Activated T-cell treated with anti-CD3 and anti-CD28 coated beads for 1 hour (primary cell): ENCODE measurements around the gene GTF2F2.

Source experiments
- DNase-seq: peaks from one replicate; pipeline ENCODE4 v3.0.0-alpha.2; 2020; ENCODE audit warnings: low read depth

The GTF2F2 gene

DNA sequence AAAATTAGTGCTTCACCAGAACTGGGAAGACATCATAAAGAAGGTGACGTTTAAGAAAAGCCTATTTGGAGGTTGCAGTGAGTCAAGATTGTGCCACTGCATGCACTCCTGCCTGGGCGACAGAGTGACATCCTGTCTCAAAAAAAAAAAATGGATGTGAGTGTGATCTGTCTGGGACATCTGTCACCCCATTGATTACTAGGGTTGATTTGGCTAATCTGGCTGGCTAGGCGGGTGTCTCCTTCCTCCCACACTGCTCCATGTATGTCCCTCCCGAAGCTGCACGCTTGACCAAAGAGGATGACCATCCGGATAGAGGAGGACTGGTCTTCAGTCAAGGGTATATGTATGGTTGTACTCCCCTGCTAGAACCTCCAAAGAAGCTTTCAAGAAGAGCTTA, 2.6 kb downstream of the GTF2F2 start:
- DNase-seq: no peak

DNA sequence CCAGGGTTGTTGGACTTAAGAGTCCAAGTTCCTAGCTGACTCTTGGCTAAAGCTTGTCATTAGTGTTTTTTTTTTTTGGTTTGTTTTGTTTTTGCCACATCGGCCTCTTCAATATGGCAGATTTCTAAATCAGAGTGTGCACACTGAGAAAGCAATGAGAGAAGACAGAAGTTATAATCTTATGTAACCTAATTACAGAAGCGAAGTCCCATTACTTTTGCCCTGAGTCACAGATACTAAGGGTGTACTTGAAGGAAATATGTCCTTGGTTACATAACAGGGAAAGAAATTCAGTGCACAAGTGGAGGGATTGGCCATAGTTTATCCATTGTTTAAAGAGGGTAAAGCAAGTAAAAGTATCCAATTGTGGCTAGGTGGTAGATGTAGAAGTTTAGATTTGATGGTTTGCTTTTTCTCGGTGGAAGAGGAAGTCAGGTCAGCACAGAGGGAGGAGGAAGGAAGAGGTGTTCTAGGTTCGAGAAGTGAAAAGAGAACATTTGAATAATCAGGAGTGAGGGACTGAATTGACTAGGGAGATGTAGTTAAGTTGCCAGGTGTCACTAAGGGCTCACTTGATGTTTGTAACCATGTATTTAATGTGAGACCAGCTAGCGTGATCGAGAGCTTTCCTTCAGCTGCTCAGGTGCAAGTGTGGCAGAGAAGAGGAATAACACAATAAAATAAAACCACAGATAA, 12.2 kb downstream of the GTF2F2 start:
- DNase-seq: no peak

DNA sequence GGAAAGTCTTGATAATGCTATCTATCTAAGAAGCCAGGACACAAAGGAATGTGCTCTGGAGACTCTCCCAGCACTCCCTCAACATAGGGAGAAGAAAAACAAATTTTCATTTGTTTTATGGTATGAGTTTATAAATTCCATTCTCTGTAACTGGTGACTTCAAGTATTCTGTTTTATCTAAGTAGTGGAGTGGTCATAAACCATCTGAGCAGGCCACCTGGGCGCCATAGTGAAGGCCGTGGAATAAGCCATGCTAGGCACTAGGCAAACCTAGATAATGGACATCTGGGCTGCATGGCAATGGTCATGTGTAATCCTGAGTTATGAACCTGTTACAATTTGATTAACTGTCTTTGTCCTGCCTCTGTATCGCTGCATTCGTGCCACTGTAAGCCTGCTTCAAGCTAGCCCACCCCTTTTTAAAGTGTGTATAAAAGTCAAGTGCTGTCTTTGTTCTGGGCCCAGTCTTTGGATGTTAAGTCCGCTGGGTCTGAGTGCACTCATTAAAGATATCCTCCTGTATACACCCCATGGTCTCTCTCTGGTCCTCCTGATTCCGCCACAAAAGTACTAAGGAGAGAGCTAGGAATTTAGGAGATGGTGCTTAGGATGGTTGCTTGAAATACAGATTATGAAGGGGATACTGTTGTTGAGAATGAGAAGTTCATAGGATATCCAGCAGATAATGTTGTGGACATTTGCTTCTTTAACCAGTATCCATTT, 13.2 kb downstream of the GTF2F2 start:
- no peak for DNase-seq

DNA sequence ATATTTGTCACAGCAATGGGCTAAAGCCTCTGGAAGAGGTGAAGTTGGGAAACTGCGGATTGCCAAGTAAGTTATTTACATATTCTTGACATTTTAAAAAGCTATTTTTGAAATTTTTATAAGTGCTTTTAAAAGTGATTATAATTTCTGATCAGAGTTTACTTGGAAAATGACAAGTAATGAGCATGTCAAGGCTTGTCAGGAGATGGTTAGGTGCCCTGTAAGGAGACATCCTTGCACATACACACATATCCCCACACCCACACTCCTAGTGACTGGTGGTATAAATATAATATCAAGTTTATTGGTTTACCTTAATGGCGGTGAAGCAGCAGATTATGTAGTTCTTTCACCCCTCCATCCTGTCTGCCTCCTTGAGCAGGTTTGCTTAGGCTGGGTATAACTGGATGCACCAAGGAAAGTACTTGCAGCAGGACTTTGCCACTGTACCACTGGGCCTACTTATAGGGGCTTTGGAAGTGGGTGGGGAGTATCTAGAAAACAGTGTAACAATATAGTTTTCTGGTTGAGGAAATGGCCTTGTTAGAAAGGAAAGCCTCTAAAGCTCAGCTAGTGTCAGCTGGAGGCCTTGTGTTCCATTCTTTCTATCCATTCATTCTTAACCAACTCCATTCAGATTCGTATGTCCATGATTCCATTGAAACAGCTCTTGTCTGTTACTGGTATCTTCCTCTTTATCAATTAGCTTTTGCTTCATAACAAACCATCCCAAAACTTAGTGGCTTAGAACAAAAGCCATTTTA, 16.6 kb downstream of the GTF2F2 start:
- no peak for DNase-seq

DNA sequence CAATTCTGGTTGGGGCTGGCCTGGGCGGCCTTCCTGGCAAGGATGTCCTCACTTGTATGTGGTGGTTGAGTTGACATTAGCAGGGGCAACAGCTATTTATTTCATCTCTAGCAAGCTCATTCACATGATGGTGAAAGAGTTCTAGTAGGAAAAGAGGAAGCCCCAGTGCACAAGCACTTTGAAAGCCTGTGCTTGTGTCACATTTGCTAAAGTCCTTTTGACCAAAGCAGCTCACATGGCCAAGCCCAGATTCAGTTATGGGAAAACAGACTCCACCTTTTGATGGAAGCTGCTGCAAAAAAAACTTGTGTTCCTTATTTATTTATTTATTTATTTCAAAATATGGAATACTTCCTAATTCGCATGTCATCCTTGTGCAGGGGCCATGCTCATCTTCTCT, 17.2 kb downstream of the GTF2F2 start:
- DNase-seq: no peak

DNA sequence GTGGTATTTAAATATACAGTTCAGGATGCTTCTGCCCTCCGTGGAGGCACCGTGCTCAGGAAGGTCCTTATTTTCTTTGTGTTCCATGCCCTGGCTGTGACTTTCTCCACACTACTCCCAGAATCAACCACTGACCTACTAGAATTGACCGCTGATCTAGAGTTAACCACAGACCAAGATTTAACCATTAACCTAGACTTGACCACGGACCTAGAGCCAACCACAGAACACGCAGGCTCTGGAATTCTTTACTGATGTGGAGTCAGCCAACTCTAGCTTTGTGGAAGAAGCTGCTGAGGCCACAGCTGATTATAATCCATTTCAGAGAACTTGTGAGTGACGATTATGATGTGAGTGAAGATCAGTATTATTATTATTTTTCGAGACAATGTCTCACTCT, 18.0 kb downstream of the GTF2F2 start:
- no peak for DNase-seq

DNA sequence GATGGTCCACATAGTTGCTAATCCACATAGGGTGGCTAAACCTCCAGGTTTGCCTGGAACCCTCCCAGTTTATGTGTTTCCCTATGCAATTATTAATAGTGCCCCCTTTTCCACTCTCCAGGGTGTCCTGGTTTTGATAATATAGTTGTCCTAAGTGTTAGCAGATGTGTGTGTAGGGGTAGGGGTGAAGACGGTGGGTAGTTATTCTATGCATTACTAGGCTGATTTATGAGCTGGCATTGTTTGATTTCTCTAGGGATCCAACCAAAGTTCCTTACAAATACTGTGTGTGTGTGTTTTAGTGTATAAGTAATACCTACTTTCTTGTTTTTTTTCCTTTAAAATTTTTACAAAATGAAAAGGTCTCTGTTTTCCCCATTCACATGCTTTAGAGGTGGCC, 21.1 kb downstream of the GTF2F2 start:
- no peak for DNase-seq

DNA sequence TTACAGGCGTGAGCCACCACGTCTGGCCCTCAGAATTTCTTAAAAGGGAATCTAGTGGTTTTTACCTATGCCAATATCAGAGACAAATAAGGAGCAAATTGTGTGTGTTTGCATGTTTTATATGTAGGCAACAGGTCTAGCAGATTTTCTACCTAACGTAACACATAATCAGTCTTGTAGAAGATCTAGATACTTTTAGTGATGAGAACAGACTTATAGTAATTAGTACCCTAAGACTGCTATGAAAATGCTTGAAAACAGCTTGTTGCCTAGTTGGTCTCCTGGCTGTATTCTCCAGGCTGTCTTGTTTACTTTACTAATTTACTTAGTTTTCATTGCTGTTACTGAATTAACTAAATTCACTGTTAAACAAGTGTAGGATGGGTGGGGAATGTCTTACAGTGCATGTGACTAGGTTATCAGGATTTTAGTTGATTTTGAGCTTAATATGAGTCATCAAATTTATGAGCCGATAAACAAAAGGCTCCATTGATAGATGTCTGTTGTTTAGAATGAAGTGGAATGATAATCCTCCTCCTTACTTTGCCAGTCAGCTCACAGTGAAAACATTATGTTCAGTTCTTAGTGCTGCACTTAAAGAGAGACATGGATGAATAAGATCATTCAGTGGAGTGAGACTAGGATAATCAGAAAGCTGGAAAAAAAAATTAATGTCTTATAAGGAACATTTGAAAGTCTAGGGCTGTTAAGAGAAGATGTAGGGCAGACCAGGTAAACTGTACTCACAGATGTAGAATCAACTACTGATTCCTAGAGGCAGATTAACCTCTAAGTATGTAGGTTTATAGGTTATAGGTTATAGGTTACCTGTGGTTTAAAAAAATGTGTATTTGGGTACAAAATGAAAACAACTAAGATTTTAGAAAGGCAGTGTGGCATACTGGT, 22.4 kb downstream of the GTF2F2 start:
- DNase-seq: no peak

DNA sequence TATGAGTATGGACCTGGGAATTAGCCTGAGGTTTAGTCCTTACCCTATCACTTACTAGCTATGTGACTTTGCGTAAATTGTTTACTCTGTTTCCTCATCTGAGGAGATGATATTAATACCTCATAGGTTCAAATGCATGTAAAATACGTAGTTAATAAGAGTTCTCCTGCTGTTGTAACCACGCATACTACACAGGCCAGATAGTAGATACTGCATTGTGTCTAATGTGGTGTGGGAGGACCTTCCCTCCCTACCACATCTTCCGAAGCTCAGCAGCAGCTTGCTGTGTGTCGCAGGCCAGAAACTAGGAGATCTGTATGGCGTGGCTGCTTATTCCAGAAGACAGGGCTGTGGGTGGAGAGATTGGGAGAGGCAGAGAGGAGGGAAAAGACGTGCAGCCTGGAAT, 23.0 kb downstream of the GTF2F2 start:
- DNase-seq: no peak

DNA sequence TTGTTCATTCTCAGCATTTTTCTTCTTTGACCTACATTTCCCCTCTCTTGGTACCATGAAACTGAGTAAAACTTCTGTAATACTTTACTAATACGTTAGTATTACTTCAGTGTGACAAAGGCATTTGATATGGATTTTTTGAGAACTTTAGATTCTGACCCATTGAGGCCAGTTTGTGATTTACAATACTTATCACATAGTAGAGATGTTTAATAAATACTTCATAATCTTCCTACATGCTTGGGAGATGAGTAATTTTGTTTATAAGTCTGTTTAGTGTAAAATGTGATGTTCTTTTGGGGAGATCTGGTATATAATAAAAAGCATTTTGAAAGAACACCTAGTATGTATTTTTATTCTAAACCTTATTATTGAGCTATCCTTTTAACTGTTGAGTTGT, 29.7 kb downstream of the GTF2F2 start:
- no peak for DNase-seq

DNA sequence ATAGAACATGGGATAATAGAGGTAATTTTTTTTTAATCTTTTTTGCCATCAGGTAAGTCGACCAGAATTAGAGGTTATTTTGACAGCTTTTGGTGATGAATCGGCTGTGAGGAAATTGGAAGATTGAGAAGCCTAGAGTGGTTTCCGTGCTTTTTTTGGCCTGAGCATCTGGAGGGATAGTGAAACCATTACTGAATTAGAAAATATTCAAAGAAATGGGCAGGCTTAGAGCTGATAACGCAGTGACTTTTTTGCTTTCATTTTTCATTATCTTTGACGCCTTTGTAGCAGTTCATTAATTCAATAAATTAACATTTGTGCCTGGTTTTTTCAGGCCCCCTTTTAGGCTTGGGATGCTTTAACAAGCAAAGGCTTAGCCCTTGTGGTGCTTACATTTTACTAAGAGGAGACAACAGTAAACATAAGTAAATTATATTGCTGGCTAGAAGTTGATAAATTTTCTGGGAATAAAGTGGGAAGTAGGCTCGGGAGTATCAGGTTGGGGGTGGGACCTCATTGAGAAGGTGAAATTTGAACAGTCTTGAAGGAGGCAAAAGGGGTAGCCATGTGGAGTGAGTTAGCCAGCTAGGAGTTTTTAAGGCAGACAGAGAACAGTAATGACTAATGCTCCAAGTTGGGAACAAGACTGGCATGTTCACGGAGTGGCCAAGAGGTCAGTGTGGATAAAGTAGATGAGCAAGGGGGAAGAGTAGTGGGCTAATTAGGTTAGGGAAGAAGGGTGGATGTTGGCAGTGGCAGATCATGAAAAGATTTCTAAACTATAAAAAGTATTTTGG, 36.5 kb downstream of the GTF2F2 start:
- no peak for DNase-seq

DNA sequence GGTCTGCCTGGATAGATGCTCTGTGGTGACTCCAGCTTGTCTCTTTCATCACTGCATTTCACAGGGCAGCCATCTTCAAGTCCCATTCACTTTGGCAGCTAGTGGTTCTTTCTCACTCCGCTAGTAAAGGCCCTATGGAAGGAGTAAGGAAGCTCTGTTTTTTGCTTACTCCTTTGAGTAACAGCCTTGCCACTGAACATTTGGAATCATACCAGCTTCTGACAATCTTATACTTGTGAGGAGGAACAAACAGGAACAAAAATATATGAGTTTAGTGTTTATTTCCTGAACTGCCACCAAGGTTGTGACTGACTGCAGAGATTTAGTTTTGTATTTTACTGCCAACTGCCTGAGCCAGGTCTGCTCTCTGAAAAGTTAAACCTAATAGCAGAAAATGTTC, 41.9 kb downstream of the GTF2F2 start:
- DNase-seq: no peak

DNA sequence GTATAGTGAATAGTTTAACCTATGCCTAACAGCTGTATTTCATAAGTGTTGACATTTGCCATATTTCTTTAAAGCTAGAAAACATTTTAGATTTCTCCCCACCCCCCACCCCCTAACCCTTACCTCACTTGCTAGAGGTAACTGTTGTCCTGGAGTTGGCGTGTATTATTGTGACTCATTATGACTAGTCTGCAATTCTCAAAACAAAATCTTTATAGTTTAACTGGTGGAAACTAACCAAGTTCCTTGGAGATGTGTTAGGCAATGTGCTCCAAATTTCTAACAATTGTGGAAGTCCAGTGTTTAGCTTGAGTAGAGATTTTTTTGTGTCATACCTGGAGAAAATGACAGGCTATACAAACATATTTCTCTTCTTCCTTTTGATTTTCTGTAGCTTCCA, 42.5 kb downstream of the GTF2F2 start:
- no peak for DNase-seq

DNA sequence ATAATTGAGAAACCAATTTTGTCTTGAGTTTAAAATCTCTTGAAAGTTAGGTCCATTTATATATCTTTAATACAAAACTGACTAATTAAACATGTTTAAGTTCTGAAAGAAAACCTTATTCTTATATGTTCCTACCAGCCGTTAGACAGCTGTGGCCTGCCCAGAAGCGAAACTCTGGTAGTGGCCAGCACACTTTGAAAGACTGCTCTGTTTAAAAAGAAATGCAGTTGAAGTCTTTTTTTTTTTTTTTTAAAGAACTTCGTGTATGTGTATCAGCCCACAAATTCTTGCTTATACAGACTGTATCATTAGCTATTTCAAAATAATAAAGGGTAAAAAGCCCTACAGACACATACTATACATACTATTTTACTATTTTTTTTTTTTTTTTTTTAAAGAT, 46.5 kb downstream of the GTF2F2 start:
- DNase-seq: no peak

DNA sequence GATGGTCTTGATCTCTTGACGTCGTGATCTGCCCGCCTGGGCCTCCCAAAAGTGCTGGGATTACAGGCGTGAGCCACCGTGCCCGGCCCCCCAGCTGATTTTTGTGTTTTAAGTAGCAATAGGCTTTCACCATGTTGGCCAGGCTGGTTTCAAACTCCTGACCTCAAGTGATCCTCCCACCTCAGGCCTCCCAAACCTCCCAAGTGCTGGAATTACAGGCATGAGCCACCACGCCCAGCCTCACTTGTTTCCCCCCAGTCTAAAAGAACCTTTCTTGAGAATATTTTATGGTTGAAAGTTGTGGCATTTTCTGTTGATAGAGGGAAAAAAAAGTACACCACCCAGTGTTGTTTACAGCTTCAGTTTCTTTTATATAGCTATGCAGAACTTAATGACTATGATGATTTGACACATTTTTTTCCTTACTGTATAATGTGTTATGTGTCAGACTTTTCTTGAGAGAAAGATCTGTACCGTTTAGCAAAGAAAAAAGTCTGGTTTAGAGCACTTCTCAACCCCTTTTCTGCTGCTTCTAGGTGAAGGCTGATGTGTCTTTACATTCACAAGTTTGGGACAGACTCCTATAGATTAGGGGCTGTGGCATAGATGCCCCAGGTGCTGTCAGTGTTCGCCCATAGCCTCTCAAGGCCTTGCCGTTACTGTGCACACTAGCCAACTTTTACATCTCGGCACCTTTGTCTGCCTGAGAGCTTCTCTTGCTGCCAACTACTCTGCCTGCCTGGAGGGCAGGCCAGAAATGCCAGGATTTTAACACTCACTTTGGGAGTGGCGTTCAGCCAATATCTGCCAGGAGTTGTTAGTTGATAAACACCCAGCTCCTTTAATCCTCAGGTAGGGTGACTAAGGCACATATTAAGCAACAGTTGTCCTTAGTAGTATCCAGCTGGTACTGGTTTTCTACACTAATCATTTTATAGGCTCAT, 47.6 kb downstream of the GTF2F2 start:
- no peak for DNase-seq

DNA sequence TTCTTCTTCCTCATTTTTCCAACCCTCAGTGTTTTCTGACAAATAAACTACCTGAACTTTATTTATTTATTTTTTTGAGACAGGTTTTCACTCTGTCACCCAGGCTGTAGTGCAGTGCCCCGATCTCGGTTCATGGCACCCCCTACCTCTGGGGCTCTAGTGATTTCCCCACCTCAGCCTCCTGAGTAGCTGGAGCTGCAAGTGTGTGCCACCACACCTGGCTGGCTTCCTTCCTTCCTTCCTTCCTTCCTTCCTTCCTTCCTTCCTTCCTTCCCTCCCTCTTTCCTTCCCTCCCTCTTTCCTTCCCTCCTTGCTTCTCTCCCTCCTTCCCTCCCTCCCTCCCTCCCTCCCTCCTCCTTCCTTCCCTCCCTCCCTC, 48.2 kb downstream of the GTF2F2 start:
- DNase-seq: no peak

DNA sequence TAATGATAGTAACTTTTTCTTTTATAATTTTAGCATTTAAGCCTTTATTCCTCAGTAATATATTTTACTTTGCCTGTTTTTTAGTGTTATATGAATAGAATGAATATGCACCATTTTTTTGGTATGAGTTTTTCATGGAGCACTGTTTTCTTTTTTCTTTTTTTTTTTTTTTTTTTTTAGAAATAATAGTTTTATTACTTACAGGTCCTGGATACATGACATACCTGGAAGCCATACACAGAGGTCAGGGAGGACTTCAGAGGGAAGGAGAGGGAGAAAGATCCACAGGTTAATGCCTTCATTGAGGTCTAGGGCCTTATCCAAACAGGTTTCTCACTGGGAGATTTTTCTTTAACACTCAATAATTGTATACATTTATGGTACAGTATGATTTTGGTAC, 54.2 kb downstream of the GTF2F2 start:
- no peak for DNase-seq

DNA sequence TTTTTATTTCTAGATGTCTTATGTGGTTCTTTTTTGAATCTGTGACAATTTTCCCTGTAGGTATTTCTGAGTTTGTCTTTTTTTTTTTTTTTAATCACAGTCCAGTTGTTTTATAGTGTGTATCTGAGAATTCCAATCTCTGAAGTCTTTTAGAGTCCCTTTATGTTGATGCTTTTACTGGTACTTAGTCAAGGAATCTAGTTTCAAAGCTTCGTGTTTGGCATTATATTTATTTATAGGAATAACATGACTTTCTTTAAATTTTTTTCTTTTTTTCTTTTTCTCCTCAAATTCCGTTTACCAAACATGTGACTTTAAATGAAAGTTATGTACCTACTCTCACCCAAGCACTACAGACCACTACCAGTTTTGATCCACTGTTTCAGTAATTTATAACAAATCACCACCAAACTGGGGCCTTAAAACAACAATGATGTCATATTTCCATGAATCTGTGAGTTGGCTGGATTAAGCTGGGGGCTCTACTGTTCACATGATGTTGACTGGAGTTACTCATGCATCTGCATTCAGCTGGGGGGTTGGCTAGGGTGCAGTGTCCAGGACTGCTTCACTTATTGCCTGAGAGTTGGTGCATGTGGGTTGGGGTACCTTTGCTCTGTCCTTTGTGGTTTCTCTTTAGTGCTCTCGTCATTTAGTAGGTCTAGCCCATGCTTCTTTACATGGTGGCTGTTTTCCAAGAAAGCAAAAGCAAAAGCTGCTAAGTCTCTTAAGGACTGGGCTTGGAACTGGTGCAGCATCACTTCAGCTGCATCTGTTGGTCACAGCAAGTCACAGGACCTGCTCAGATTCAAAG, 58.2 kb downstream of the GTF2F2 start:
- DNase-seq: no peak

DNA sequence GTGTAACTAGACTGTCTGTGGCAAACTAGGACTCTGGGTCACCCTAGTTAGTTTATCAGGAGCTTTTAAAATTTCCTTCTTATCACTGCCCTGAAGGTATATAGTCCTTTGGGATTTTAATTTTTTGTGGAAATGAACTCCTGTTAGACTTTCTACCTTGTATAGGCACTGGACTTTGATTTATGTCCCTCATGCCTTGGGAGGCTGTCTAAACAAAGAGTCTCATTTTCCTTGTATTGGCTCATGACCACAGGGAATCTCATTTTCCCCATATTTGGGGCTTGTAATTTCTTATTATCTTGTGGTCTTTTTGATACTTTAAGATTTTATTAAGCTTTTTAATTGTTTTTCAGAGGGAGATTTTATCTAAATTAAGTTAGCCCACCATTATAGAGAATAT, 59.1 kb downstream of the GTF2F2 start:
- DNase-seq: no peak
